ENCODE results near the gene PLCB1.

DNA sequence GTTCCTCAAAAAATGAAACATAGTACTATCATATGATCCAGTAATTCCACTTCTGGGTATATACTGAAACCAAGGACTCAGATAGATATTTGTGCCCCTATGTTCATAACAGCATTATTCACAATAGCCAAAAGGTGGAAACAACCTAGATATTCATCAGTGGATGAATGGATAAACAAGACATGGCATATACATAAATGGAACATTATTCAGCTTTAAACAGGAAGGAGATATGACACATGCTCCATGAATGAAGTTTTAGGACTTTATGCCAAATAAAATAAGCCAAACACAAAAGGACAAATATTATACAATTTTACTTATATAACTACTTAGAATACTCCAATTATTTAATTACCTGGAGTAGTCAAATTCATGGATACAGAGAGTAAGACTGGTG lies 16.4 kb downstream of the PLCB1 start:
- TF ChIP-seq, protein P1, sequence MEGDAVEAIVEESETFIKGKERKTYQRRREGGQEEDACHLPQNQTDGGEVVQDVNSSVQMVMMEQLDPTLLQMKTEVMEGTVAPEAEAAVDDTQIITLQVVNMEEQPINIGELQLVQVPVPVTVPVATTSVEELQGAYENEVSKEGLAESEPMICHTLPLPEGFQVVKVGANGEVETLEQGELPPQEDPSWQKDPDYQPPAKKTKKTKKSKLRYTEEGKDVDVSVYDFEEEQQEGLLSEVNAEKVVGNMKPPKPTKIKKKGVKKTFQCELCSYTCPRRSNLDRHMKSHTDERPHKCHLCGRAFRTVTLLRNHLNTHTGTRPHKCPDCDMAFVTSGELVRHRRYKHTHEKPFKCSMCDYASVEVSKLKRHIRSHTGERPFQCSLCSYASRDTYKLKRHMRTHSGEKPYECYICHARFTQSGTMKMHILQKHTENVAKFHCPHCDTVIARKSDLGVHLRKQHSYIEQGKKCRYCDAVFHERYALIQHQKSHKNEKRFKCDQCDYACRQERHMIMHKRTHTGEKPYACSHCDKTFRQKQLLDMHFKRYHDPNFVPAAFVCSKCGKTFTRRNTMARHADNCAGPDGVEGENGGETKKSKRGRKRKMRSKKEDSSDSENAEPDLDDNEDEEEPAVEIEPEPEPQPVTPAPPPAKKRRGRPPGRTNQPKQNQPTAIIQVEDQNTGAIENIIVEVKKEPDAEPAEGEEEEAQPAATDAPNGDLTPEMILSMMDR (conservative IDR thresholded peaks at IDR 0.05 in 1 of 2, IDR thresholded peaks at IDR 0.05 in 1 of 2; ENCODE audit: low read depth in 1 of 2, low read length in 2 of 2): no peak
- no peak for TF ChIP-seq EZH2 (IDR thresholded peaks at IDR 0.05; ENCODE audit: low read length, missing control alignments)
